GM19193 (cell line): ENCODE results near the gene TRPC1.

Experiments
- POLR2A ChIP-seq: IDR thresholded peaks from 4 replicates; pipeline ENCODE4 v1.6.1; 2011; ENCODE audit not compliant: insufficient read depth, insufficient read length; ENCODE audit errors: extremely low read depth

TRPC1 gene

DNA sequence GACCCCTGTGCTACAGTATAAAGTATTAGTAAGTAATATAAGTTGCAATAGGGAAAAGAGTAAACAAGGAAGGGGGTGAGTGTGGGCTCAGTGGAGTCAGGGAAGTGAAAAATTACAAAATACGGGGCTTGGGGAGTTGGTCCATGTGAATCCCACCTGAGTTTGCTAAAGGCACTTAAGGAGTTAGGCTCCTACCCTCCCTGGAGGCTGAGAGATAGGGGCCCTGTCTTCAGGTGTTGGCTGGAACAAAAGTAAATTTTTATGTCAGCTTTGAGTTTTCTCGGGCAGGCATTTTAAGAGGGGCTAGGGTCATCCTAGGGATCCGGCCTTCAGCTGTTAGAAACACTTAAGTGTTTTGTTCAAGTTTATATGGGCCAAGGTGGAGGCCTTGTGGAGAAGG is 8.2 kb downstream of the TRPC1 start:
- no peak for TF ChIP-seq POLR2A

DNA sequence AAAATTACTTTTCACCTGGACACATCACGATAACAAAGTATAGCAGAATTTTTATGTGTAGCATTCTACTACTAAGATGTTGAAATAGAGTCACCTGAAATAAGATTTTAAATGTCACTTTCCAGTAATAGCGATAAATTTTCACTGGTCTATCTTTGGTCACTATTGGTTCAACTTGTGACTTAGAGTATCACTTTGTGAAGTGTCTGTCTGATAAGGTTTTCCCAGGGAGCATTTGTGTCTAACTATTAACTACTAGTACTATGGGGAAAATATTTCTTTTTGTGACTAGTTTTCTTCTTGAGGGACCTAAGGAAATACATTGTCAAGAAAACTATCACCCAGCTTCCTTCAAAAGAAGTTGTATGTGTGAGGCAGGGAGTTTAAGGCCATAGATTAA is 11.0 kb downstream of the TRPC1 start:
- TF ChIP-seq POLR2A: no peak

DNA sequence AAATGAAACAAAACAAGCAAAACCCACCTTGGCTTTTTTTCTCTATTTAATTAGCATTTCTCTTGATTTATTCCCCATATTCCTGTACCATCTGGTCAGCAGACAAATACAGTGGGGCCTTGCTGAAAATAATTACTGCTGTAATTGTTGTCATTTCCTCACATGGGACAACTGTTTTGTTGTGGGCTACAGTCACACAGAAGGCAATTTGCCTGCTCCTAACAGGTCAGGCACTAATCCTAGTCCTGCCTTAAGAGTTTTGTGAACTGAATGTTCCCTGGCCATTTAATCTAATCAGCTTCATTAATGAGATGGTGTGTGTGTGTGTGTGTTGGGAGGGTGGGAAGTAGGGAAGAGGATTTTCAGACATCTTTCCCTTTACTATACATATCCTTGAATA is 11.6 kb downstream of the TRPC1 start:
- no peak for TF ChIP-seq POLR2A

DNA sequence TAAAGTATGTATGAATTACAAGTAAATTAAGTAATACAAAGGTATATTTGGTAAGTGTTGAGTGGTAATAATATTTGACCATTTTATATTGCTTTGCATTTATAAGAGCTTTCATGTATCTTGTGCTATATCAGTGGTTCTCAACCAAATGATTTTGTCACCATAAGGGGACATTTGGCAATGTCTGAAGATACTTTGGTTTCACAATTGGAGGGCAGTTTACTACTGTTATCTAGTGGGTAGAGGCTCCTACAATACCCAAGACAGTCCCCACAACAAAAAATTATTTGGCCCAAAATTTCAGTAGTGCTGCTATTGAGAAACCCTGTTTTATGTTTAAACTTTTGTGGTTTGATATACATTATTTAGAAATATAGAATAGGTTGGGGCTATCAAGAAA is 14.6 kb downstream of the TRPC1 start:
- no peak for TF ChIP-seq POLR2A

DNA sequence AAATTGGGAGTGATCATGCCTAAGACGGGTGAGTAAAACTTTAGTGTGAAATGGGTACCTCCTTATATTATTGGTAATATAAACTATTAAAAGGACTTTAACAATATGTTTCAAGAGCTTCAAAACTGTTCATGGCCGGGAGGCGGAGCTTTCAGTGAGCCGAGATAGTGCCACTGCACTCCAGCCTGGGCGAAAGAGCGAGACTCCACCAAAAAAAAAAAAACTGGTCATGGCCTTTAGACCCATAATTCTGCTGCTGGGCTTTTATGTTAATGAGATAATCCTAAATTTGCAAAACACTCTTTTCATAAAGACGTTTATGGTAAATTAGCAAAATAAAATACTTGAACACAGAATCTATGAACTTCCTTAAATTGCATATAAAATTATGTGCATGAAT is 22.8 kb downstream of the TRPC1 start:
- TF ChIP-seq POLR2A: no peak

DNA sequence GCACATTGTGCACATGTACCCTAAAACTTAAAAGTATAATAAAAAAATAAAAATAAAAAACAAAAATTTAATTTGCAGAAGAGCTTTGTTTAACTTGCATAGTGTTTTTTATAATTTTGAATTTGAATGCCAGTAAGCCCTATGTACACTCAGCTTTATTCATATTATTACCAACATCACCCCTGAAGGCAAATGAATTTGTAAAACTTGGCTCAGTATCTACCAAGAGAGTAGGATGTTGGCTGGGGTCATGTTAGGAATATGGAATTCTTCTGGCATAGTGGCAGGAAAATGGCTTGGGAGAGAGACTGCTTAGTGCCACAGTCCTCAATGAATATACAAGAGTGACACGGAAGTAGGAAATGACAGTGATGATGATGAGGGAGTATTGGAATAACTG is 30.7 kb downstream of the TRPC1 start:
- TF ChIP-seq POLR2A: no peak

DNA sequence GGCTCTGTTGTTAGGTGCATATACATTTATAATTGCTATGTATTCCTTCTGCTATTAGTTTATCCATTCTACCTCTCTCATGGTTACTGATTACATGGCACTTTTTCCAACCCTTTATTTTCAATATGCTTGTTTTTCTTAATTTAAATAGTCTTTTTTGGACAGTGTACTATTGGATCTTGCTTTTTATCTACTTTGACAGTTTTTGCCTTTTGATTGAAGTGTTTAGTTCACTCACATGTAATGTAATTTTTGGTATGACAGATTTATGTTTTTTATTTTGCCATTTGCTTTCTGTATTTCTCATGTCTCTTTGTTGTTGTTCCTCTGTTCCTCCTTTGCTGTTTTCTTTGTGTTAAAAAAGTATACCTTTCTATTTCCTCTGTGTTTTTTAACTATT is 44.5 kb downstream of the TRPC1 start:
- no peak for TF ChIP-seq POLR2A

DNA sequence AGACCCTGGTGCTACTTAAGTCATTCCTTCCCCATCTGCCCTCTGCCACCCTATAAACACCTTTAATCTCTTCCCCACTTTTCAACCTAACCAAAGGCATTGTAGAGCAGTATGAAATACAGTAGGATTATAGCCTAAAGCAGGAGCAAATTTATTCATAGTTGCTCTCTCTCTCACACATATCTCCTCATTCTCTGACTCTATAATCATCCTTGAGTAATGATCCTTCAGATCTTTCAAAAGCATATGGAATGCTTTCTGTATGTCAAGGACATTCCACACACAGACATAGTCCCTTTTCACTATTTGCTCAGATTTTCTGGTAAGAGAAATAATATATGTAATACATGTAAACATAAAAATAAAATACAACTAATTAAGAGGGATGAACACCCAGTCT is 54.1 kb downstream of the TRPC1 start:
- no peak for TF ChIP-seq POLR2A

DNA sequence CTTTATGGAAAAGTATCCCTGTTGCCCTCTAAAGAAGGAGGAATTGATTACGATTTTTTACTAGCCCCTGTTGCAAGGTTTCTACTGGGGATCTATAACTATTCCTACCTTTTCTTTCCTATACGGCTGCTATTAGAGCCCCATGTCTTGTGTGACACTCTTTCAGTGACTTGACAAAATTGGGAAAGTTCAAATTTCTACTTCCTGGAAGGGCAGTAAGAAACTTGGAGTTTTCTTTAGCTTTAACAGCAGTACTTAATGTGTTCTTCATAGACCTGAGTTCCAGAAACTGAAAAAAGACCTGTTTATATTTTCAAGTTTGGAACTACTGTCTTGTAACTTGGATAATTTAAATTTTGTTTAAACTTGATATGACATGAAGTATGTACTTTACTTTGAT is 54.7 kb downstream of the TRPC1 start:
- no peak for TF ChIP-seq POLR2A

DNA sequence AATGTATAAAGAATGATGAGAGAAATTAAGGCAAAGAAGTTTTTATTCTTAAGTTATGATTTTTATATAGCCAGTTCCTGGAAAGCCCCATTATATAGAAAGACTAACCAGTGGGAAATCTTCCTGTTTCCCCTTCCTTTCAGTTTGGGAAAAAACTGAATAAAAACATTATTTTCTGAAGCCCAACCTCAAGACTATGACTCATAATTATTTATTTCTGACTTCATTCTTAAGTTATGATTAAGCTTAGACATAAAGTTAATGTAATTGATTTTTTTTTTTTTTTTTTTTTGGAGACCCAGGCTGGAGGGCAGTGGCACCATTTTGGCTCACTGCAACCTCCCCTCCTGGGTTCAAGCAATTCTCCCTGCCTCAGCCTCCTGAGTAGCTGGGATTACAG is 55.8 kb downstream of the TRPC1 start:
- TF ChIP-seq POLR2A: no peak

DNA sequence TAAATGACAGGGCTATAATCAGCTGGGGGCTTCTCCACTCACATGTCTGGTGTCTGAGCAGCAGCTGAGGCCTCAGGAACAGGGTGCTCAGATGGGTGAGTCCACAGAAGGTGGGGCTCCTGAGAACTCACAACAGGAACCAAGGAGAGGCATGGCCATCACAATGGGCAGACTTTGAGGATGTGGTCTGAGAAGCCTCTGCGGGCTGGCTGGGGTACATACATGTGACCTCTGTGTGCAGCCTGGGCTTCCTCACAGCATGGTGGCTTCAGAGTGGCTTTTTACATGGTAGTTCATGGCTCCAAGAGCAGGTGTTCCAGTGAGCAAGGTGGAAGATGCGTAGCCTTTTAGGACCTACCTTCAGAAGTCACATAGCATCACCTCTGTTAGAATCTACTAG is 58.8 kb downstream of the TRPC1 start:
- no peak for TF ChIP-seq POLR2A

DNA sequence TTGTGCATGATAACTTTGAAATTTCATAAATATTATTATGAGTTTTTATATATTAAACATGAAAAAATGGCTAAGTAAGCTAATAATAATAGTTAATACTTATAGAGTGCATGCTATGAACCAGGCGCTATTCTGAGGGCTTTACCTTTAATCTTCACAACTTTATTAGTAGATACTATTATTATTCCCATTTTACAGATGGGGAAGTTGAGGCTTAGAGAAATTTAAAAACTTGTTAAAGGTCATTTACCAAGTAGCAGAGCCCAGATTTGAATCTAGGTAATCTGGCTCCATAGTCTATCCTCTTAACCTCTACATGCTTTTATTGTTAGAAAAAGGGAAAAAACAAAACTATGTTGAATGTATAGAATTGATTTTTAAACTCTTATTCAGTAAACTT is 60.4 kb downstream of the TRPC1 start:
- no peak for TF ChIP-seq POLR2A

DNA sequence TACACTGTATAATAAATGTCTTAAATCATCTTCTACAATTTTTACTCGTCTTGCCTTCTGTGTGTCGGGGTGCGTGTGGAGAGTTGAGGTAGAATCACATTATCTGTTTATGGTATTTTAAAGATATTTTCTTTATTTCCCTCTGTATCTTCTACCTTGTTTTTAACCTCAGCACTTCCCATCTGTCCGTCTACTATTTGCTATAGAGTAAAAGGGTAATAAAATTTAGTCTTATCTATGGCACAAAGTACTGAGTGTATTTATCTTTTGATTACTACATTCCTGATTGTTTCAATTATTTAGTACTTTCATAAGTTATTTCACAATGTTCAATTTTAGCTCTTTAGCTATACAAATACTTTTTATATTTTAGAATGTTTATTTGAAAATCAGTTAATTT is 62.2 kb downstream of the TRPC1 start:
- no peak for TF ChIP-seq POLR2A

DNA sequence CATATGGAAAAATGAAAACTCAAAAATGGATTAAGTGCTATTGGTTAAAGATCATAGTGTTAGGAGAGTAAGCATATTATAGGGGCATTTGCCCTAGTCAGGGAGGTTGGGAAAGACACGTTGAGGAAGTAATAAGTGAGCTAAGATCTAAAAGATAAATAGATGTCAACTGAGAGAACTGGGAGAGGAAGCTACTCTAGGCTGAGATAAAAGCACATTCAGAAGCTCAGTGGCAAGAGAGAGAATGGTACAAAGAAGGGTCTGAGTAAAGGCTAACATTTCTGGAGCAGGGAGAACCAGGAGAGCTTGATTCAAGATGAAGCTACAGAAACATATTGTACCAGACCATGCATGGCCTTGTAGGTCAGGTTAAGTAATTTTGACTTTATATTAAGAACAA is 63.9 kb downstream of the TRPC1 start:
- no peak for TF ChIP-seq POLR2A

DNA sequence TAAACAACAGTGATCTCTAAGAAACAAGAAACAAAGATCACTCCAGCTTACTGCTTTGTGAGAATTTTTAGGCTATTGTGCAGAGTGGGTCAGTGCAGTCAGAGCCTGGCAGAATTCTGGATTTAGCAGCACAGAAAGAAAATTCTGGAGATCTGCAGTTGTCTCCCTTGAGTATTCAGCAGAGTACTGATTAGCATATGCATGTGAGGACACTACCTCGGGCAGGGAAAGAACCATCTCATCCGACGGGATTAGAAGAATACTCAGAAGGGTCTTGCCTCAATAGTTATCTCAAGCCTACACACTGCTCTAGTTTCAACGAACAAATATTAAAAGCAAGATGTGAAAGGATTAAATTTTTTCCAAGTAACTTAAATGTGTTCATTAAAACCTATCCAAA is 70.7 kb downstream of the TRPC1 start:
- TF ChIP-seq POLR2A: no peak

DNA sequence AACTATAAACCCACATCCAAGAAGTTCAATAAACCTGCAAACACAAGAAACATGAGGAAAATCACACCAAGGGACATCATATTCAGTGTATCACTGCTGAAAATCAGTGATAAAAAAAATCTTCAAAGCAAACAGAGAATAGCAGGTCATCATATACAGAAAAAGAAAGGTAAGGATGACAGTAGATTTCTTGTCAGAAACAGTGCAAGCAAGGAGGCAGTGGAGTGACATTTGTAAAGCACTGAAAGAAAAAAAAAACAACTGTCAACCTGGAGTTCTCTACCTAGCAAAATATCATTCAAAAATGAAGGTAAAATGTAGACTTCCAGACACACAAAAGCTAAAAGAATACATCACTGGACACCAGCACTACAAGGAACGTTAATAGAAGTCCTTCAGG is 71.5 kb downstream of the TRPC1 start:
- TF ChIP-seq POLR2A: no peak

DNA sequence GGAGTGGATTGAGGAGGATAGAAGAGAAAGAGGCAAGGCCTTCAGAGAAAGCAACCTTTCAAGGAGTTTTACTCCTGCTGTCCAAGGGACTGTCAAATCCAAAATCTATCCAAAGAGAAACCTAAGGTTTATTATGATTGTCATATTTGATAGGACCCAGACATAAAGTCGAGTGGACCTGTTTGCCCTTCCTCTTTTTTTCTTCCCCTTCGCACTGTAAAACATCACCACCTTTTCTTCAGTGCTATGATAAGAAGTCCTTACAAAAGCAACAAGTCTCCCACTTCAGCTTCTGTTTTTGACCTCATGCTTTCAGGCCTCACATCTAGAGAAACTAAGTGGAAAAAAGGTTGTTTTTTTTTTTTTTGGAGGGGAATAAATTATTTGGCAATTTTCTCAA is 73.0 kb downstream of the TRPC1 start:
- no peak for TF ChIP-seq POLR2A

DNA sequence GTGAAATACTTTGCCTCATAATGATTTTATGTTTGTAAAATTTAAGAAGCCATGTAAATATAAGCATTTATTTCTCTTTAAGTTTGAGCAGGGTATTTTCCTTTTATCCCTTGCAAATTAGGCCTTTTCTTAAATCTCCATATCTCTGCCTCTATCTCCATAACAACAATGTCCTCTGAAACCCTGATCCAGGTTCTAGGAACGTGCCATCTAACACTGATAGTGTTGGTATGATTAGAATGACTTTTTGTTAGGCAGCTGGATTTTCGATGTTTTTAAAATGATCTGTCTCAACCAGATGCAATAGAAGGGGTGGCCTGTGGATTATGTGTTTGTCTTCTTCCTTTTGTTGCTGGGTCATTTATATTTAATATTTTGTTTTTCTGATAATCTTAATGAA is 77.9 kb downstream of the TRPC1 start:
- TF ChIP-seq POLR2A: no peak
